NCI-H2171 treated with DMSO at 0.1 percent for 48 hours (cell line): Measurements from ENCODE around the gene CORO2B.

Experiments
- DNase-seq: peaks from one replicate; lab custom pipeline; 2025; lab: John Stamatoyannopoulos, UW

Gene CORO2B

DNA sequence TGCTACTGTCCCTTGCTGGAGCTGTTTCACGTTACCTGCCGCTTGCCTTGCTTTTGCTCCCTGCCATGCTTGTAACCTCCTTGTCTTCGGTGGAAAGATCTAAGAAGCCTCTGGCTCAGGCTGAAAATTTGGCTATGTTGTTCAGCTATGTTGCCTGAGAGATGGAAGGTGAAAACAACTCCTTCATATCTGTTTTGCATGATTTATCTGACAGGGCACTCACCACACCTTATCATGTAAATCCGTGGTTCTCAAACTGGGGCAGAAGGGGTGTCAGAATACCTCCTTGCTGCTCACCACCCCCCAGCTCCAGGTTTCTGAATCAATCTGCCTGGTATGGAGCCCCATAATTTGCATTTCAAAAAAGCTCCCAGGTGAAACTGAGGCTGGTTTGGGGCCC lies 6.5 kb upstream of the CORO2B start:
- DNase-seq, result no peak

DNA sequence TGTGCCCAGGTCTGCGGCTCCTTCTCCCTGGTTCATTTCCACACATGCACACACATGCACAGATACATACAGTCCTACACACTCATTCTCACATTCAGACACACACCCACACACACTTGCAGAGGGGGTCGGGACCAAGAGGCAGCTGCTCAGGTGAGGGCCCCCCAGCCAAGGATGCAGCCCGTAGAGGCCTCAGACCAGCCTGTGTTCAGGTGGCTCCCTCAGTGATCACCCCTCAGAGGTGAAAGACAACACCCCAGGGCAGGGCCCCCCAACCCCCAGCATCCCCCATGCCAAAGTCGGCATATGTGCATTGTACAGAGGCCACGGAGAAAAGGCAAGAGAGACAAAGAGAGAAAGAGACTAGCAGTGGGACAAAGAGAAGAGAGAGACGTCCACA lies 5.9 kb upstream of the CORO2B start:
- no peak for DNase-seq

DNA sequence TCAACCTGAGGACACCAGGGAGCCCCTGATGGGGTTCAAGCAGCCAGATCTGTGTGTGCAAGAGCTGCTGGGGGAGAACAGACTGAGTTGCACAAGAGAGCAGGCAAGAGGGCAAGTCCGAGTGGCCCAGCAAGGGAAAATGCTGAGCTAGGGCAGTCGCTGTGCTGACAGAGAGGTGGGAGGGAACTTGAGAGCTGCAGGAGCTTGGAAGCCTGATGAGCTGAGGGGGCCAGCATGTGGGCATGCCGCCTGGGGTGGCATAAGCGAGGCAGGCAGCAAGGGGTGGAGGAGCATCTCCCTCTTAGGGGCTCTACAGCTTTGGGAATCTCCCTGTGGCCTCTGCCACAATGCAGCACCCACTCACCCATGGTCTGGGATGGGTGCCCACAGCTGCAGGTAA lies 4.7 kb upstream of the CORO2B start:
- no peak for DNase-seq

DNA sequence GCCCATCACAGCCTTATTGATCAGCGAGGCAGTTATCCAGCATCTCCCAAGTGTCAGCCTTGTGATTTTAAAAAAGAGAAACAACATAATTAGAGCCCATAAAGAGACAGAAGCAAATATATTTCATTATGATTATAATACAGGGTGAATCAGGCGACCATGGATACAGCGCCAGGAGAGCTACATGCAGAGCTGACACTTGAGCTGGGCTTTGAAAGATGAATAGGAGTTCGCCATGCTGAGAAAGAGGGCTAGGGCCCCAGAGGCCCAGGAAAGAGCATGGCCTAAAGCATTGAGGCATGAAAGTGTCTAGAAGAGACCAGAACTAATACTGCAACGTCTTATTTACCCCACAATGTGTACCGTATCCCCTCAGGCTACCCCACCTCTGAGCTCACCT lies 4.2 kb upstream of the CORO2B start:
- no peak for DNase-seq

DNA sequence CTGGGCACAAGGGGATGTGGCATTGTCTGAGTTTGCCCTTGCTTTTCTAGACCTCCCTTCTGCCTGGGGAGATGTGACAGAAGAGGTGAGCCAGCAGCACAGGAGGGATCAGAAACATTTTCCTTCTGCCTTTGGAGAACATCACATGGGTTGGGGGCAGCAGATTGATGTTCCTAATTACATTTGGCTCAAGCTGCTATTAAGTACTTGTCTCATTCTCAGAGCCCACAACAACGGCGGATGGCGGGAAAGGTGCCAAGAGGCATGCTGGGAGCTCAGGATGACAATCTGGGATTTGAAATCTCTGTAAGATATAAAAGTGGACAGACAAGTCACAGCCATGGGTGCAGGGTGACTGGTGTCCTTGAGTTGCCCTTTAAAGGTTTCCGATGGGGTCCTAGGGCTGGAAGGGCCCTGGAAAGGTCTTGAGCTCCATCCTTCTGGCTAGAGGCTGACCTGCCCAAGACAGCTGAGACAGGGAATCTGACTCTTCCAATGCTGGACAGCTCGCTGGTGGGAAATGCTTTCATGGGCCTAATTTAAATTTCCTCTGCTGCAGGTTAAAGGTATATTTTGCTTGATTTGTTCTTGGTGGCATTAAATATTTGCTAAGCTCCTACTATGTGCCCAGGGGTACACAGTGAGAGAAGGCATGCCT lies 2.4 kb upstream of the CORO2B start:
- DNase-seq, result peak; percentile 85

DNA sequence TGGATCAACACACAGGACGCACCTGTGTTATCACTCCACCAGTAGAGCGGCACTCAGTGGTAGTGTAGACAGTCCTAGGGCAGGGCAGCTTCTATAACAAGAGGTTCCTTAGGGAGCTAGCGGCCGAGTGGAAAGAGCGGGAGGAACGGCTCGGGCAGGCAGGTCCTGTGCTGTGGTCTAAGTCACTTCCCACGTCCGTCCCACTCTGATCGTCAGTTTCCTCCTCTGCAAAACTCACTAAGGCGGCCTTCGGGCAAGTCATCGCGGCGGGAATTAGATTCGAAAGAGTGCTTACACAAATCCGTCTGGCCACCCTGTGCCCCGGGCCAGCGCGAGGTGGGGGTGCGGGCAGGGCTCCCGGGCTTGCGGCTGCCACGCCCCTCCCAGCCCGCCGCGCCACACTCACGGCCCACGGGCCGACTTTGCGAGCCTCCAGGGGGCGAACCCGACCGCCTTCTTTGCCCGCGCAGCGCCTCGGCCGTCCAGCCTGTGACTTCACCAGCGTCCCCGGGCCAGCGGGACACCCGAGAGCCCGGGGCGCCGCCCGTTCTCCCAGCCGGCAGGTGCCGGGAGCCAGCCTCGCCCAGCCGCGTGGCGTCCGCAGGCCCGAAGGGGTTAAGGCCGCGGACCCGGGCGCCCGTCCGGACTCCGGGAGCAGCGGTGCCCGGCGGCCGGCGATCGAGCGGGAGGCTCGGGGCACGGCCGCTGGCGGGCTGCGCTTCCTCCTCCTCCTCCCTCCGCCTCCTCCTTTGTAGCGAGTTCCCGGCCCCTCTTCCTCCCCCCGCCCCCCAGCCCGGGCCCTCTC lies 416 bp upstream of the CORO2B start:
- DNase-seq, result peak; percentile 65

DNA sequence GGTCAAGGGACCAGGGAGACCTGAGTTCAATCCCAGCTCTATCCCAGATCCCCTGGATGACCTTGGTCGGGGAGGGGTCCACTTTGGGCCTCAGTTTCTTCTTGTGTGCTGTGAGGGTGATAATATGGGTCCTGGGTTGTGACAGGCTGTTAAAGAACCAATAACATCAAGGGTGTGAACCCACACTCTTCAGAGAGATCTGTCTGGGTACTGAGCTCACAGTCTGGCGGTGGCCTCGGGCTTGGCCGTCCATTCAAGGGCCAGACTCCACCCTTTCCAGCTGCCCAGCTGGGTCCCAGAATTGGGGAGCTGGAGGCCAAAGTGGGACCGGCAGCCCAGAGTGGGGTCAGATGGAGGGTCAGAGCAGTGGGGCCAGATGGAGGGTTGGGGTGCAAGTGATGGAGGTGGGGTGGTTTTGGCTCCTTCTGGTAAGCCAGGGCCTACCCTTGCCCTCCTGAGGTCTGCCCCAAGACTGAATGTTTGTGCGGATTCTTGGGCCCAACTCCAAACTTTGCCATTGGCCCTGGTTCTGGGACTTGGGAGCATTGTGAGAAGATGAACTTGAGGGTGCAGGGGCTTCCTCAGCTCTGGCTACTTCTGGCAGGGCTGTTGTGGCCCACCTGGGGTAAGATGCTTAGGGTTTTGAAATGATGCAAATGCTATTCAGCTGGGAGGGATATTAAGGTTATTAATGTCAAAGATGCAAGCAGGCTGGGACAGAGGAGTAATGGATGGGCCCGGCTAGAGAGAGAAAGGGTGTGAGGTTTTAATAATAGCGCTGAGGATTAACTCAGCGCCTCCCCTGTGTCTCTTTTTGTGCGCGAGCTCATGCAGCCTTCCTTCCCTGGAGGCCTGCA lies 1.5 kb downstream of the CORO2B start:
- DNase-seq, result no peak

DNA sequence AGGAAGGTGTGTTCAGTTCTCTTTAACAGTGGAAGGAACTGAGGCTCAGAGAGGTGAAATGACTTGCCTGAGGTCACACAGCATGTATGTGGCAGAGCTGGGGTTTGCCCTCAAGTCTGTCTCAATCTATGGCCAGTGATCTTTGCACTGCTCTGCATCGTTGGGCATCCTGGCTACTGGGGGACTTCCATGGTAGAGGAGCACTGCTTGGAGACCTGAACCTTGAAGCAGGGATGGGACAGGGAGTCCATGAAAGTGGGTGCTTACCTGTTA lies 2.0 kb downstream of the CORO2B start:
- no peak for DNase-seq

DNA sequence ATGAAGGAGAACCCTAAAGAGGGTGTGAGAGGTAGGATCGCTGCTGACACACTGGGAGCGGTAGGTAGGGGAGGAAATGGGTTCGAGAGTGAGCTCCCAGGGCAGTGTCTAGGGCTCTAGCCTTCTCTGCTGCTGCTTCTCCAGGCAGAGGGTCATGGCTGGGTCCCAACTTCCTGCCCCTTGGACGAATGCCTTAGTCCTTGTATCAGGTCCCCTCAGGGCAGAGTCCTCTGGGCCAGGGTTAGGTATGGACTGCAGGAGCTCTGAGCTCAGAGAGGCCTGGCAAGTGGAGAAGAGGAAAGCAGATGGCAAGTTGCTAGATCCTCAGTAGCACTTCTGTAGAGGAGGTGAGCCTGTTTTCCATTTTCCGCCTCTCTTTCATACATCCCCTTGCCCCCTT lies 2.9 kb downstream of the CORO2B start:
- no peak for DNase-seq

DNA sequence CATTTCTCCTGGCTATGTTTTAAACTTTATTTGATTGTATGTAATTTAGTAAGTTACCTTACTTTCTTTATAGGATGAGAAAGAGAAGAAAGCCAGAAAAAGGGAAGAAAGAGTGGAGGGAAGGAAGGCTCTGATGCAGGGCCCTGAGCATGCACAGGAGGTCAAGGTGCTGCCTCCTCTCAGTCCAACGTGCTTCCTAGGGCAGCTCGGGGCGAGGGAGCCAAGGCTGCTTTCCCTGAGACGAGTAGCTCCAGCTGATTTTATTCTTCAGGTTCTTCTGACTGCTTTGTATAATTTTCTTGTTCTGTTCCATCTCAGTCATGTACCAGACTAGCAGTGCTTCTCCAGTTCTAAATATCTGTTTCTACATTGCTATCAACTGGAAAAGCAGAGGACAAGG lies 3.4 kb downstream of the CORO2B start:
- DNase-seq, result no peak

DNA sequence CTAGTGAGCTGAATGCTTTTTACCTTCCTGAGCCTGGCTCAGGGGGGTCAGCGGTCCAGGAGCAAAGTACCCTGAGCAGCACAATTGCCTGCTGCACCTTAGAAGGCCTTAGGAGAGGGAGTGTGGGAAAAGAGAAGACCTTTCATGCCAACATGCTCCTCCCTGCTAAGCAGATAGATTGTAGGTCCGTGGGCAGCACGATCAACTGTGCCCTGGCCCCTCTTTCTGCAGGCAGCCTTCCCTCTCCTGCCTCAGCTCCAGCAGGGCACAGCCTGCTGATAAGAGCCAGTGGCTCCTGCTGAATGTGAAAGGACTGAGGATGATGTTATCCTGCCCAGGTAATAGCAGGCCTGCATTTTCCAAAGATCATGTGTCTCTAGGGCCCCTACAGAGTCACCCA lies 4.1 kb downstream of the CORO2B start:
- DNase-seq, result no peak

DNA sequence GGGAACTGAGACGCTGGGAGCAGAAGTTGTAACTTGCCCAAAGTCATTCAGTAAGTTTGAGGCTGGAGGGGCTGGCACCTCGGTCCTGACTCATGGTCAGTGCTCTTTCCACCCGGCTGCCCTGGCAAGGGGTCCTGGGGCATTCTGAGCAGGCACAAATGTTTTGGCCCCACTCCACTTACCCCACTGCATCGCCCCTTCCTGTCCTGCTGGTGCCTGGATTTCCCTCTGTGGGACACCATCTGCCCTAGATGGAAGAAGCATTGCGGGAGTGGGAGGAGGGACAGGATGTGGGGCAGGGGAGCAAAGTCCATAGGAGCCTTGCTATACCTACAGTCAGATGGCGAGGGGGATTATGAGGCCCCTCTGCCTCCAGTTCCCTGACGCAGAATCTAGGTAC lies 4.5 kb downstream of the CORO2B start:
- DNase-seq, result no peak

DNA sequence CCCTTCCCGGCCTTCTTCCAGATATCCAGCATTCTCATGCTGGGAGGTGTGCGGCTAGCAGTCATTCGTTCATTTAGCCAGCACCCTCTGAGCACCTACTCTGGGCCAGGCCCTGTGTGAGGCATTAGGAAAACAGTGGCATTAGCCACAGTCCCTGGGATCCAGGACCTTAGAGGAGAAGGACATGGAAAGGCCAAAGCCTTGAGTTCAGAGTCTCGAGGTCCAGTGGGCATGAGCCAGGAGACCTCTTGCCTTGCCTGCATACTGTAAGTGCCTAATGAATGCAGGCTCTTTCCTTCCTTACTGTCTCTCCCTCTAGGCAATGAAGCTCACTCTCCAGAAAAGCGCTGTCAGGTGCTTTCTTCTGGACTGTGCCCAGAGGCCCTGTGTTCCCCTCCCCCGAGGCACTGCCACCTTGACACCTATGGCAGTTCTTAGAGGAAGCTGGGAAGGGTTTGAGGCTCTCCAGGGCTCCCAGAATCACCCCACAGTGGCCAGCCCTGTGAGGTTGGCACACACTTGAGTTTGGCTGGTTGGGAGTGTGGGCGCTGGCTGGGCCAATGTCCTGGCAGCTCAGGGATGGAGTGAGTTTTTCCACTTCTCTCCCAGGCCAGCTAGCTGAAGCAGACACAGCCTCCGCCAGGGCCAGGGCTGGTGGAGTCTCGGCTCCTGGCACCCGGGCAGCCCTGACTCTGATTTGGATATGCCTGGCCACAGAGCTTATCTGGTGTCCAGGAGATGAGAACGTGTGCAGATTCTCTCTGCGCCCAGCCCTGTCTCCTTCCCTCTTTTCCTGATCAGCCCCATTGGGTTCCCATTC lies 5.4 kb downstream of the CORO2B start:
- no peak for DNase-seq

DNA sequence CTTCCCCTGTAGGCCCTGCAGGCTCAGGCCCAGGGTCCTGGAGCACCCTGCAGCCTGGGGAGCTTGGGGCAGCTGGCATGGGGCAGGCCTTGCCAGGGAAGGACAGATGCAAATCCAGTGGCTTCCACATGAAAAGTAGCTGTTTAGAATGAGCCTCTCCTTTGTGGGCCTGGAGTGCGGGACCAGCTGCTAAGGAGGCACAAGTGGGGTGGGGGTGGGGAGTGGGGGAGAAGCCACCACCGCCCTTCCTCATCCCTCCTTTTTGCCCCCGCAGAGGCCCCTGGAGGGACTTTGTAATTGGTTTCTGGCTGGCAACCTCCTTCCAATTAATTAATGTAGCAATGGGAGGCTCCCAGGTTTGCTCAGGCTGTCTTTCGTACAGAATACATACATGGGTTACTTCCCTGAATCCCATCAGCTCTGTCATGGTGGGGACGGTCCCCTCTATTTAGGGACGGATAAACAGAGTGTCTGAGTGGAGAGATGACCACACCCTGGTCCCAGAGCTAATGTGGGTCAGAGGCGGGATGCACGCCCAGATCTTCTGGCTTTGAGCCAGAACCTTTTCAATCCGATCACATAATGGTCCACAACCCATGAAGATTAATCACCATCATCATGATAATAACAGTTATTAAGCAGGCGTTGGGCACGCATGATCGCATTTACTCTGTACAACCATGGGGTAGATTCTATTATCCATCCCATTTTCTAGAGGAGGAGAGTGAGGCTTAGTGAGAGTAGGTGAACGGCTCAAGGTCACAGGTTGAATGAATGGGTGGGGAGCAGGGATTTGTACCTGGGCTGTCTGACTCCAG lies 6.2 kb downstream of the CORO2B start:
- peak; percentile 49 for DNase-seq

DNA sequence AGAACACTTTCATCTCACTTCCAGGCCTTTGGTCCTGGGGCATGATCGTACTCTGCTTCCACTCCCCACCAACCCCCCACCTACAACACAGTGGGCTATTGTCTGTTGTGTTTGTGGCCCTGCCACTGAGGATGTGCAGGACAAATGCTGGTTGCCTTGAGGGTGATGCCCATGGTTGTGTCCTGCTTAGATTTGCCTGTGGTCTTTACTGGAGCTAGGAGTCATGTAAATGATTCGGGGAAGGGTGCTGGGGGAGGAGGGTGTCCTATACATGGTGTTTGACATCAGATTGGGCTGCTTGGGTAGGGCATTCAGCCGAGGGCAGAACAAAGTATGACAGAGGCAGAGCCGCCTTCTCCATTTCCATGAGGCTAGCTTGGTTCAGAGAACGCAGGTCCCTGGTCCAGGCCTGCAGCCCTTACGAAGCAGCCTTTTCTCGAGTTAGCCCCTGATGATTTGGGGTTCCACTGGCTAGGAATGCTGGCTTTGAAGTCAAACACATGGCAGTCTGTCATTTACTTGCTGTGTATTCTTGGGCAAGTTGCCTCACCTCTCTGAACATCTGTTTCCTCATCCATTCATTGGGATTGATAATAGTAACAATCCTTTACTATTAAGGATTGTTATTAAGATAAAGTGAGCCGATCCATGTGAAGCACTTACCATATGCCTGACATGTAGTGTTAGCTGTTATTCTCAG lies 6.9 kb downstream of the CORO2B start:
- DNase-seq, result no peak

DNA sequence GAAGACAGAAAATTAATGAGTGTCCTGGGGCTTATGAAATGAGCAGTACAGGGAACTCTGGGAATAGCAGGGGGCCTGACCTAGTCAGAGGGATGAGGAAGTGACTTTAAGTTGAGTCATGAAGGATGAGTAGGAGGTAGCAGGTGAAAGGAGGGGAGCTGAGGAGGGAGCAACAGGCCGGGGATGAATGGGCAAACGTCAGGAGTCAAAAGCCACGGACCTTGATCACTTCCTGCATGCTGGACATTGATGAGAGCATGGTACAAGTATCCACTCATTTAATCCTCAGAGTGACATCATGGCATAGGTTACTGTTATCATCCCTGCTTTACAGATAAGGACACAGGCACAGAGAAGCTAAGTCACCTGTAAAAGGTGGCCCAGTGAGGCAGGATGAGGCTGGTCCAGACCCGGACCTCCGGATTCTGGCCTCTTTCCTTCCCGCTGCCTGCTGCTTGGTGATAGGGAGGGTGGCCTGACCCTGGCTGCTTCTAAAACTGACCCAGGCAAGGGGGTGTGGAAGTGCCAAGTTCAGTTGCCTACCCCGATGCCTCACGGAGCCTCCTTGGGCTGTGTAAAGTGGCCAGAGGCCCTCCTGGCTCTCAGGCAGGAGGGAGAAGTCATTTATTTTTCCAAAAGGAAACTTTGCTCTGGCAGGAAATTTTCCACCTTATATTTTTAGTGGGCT lies 7.6 kb downstream of the CORO2B start:
- no peak for DNase-seq

DNA sequence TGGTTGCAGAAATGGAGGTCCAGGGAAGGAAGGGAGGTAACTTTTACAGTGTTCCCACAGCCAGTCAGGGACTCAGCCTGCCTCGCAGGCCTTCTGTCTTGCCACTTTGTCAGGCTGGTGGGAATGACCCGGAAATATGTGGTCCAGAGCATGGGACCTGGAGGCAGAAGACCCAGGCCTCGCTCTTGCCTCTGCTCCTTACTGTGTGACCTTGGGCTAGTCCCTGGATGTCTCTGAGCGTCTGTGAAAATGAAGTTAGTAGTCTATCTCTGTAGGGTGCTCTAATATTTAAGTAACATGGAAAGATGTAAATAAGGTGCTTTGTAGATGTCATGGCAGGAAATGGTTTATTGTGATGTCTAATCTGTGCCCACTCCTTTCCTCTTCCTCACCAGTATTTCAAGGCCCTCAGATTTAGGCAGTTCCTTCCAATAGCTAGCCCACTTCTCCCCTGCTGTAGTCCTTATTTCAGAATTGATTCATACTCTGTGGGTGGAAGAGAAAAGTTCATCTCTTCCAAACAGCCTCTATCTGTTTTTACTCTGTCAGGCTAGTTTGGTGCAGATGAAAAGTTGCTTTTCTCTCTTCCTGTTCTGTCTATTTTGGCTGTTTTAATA lies 9.1 kb downstream of the CORO2B start:
- no peak for DNase-seq

DNA sequence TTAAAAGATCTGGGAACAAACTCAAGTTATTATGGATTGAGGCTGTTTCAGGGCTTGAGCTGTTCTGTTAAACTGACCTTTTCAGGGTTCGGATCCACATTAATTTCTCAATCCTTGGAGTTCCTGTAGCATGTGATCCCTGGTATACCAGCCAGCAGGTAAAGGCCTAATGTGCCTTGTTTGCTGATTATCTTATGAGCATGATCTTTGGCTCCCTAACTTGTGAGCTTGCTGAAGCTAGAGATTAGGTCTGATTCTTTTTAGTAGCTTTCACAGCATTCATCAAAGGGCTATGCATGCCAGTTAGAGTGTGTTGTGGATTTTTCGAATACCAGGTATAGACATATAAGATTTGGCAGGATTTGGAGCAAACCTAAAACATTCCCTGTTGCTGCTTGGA lies 10.3 kb downstream of the CORO2B start:
- no peak for DNase-seq

DNA sequence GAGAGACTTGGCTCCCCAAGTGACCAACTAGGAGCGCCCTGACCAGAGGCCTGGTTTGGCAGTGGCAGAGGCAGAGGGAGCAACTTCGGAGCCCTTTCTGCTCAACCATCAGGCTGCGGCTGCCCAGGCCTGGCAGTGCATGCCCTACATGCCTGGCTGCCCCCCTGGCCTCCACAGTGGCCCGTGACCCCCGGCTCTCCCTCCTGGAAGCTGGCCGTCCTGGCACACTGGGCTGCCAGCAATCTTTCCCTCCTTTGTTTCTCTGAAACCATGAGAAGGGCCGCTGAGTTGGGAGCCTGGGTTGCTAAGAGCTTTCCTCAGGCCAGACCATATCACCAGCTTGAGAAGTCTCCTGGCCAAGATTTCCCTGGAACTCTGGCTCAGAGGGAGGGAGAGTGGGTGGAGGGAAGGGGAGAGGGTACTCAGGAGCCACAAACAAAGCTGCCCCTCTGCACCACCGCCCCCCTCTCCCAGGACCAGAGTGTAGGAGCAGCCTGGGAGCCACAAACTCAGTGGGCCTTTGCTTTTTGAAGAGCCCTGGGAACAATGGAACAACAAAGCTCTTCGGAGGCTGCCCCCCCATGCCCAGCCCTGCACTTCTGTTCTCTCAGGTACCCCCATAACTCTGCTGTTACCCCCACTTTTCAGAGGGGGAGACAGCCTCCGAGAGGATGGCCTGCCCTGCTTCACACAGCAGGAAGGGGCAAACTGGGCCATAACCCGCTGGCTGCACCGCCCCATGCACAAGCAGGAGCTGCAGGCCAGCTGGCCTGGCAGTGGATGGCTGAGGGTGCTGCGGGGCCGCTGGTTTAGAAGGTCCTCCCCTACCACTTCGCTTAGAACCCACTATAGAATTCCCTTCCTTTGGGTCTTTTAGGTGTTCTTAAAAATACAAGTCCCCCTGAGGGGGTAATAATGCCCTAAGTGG lies 11.3 kb downstream of the CORO2B start:
- no peak for DNase-seq
